CD4-positive, alpha-beta T cell treated with Interferon gamma for 1 hour (primary cell): Measurements from ENCODE around the gene BTK.
"Not testable (repeated sequence)": the region's sequence is repeated elsewhere in the genome, so short reads cannot be mapped to it uniquely, and the experiment has no call there.

ENCODE experiments used
- DNase-seq: peaks from one replicate; pipeline ENCODE4 v3.0.0-alpha.2; 2020

Gene BTK

DNA sequence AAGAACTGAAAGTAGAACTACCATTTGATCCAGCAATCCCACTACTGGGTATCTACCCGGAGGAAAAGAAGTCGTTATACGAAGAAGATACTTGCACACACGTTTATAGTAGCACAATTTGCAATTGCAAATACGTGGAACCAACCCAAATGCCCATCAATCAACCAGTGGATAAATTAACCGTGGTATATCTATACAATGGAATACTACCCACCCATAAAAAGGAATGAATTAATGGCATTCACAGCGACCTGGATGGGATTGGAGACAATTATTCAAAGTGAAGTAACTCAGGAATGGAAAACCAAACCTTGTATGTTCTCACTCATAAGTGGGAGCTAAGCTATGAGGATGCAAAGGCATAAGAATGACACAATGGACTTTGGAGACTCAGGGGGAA lies 51.7 kb downstream of the BTK start:
- not testable (repeated sequence) for DNase-seq

DNA sequence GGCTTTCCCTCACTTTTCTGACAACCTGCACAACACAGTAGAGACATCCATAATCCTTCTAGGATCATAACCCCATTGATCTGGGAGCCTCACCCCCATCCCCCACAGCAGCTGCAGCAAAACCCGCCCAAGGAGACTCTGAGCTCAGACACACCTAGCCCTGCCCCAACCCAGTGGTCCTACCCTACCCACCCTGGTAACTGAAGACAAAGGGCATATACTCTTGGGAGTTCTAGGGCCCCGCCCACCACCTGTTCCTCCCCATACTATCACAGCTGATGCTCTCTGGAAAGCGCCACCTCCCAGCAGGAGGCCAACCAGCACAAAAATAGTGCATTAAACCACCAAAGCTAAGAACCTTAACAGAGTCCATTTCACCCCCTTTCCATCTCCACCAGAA lies 59.4 kb downstream of the BTK start:
- DNase-seq: not testable (repeated sequence)

GRCh38 chrX:101303790-101304189 lies 82.2 kb downstream of the BTK start:
- DNase-seq: no peak
